GM18517 (cell line): Measurements from ENCODE around the gene FABP6.

Source experiments
- ATAC-seq: cut with Tn5 transposase; IDR thresholded peaks from one replicate; pipeline ENCODE4 v1.9.1; 2021; ENCODE audit warnings: mild to moderate bottlenecking, moderate library complexity; ENCODE audit not compliant: unreplicated experiment

The FABP6 gene

GRCh38 chr5:160287378-160288051, 58.2 kb downstream of the FABP6 start:
- ATAC-seq: no peak
